Measurements from ENCODE around the gene CTTNBP2NL. TPM values are rescaled to one million over a fixed set of nuclear protein-coding genes. Genes with fewer than 3 reads are reported as not detected.

The CTTNBP2NL gene
- total and polyA plus RNA-seq, 10 of the 15 experiments (the other 5 are each of a cell fraction or from before 2014, with no cell fraction given), result 2.1 to 11.3 (median 5.6) TPM

DNA sequence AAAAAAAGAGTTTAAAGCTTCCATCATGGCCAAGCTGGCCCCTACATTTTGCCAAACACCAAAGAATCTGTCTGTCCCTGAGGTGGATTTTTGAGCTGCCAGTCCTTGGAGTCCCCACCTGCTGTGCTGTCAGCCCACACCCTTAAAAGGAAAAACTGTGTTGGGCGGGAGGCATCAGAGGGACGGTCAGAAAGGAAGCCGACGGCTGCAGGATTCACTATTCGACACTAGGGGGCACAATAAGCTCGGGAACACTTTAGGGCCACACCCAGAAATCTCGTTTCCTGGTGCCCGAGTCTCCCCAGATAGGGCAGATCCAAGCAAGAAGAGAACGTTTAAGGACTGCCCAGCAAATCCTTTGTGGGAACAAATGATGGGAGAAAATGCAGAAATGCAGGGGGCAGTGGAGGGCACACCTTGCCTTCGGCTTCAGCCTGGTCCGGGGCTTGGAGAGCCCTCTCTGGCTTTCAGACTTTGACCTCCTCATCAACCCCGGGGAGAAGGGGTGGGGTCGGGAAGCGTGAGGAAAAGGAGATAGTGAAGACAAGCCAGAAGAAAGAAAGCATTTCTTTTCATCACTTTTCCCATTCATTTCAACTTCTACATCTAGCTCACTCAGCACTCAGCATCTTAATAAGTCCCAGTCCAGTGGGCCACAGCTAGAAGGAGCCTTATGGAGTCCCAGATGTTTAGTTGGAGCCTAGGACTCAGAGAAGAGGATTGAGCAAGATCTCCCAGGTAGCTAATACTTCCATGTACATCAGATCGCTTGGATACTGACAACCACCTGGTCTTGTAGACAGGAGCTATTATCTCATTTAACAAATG is 5.0 kb upstream of the CTTNBP2NL start (continued):
- TF ChIP-seq HDAC6 (IDR thresholded peaks at IDR 0.05; ENCODE audit: unreplicated experiment), result no peak
- TF ChIP-seq BACH1 (IDR thresholded peaks at IDR 0.05; ENCODE audit: borderline replicate concordance), result no peak
- no peak for TF ChIP-seq ESRRA (IDR thresholded peaks at IDR 0.05; ENCODE audit: low read length)
- TF ChIP-seq CEBPB (IDR thresholded peaks at IDR 0.05; ENCODE audit: borderline replicate concordance in 1 of 2, low read depth in 2 of 2, low read length in 2 of 2), result no peak
- TF ChIP-seq, protein P1, sequence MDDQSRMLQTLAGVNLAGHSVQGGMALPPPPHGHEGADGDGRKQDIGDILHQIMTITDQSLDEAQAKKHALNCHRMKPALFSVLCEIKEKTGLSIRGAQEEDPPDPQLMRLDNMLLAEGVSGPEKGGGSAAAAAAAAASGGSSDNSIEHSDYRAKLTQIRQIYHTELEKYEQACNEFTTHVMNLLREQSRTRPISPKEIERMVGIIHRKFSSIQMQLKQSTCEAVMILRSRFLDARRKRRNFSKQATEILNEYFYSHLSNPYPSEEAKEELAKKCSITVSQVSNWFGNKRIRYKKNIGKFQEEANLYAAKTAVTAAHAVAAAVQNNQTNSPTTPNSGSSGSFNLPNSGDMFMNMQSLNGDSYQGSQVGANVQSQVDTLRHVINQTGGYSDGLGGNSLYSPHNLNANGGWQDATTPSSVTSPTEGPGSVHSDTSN (IDR thresholded peaks at IDR 0.05; ENCODE audit: insufficient replicate concordance, low read depth, low read length), result no peak
- TF ChIP-seq, protein P2, sequence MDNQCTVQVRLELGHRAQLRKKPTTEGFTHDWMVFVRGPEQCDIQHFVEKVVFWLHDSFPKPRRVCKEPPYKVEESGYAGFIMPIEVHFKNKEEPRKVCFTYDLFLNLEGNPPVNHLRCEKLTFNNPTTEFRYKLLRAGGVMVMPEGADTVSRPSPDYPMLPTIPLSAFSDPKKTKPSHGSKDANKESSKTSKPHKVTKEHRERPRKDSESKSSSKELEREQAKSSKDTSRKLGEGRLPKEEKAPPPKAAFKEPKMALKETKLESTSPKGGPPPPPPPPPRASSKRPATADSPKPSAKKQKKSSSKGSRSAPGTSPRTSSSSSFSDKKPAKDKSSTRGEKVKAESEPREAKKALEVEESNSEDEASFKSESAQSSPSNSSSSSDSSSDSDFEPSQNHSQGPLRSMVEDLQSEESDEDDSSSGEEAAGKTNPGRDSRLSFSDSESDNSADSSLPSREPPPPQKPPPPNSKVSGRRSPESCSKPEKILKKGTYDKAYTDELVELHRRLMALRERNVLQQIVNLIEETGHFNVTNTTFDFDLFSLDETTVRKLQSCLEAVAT (IDR thresholded peaks at IDR 0.05), result 0 out of 2 replicates have a peak, but pooled peaks have one; percentile 19
- TF ChIP-seq CBFB (IDR thresholded peaks at IDR 0.05; ENCODE audit: low read depth), result no peak
- TF ChIP-seq, protein P3, sequence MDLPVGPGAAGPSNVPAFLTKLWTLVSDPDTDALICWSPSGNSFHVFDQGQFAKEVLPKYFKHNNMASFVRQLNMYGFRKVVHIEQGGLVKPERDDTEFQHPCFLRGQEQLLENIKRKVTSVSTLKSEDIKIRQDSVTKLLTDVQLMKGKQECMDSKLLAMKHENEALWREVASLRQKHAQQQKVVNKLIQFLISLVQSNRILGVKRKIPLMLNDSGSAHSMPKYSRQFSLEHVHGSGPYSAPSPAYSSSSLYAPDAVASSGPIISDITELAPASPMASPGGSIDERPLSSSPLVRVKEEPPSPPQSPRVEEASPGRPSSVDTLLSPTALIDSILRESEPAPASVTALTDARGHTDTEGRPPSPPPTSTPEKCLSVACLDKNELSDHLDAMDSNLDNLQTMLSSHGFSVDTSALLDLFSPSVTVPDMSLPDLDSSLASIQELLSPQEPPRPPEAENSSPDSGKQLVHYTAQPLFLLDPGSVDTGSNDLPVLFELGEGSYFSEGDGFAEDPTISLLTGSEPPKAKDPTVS (IDR thresholded peaks at IDR 0.05; ENCODE audit: low read depth, low read length), result no peak
- no peak for TF ChIP-seq NR2C1 (IDR thresholded peaks at IDR 0.05)
- no peak for TF ChIP-seq ZNF622 (IDR thresholded peaks at IDR 0.05)
- TF ChIP-seq CBX3 (IDR thresholded peaks at IDR 0.05; ENCODE audit: borderline replicate concordance, low read depth), result no peak
- TF ChIP-seq IKZF1 (conservative IDR thresholded peaks at IDR 0.05), result peak; percentile 53
- no peak for TF ChIP-seq NR2F1 (conservative IDR thresholded peaks at IDR 0.05)
- no peak for TF ChIP-seq SREBF1 (IDR thresholded peaks at IDR 0.05; ENCODE audit: low read length)
- TF ChIP-seq, protein P4, sequence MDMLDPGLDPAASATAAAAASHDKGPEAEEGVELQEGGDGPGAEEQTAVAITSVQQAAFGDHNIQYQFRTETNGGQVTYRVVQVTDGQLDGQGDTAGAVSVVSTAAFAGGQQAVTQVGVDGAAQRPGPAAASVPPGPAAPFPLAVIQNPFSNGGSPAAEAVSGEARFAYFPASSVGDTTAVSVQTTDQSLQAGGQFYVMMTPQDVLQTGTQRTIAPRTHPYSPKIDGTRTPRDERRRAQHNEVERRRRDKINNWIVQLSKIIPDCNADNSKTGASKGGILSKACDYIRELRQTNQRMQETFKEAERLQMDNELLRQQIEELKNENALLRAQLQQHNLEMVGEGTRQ (IDR thresholded peaks at IDR 0.05; ENCODE audit: borderline replicate concordance, low read depth, low read length), result no peak
- no peak for TF ChIP-seq JUND (IDR thresholded peaks at IDR 0.05; ENCODE audit: low read depth, low read length)
- TF ChIP-seq NFYA (IDR thresholded peaks at IDR 0.05; ENCODE audit: borderline replicate concordance, low read depth, low read length), result no peak
- no peak for TF ChIP-seq SIN3A (IDR thresholded peaks at IDR 0.05; ENCODE audit: low read depth, low read length)
- TF ChIP-seq RUNX3 (IDR thresholded peaks at IDR 0.05; ENCODE audit: low read length), result no peak
- no peak for TF ChIP-seq SMAD5 (IDR thresholded peaks at IDR 0.05; ENCODE audit: low read depth)
- TF ChIP-seq, protein P5, sequence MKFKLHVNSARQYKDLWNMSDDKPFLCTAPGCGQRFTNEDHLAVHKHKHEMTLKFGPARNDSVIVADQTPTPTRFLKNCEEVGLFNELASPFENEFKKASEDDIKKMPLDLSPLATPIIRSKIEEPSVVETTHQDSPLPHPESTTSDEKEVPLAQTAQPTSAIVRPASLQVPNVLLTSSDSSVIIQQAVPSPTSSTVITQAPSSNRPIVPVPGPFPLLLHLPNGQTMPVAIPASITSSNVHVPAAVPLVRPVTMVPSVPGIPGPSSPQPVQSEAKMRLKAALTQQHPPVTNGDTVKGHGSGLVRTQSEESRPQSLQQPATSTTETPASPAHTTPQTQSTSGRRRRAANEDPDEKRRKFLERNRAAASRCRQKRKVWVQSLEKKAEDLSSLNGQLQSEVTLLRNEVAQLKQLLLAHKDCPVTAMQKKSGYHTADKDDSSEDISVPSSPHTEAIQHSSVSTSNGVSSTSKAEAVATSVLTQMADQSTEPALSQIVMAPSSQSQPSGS (IDR thresholded peaks at IDR 0.05; ENCODE audit: low read length), result no peak
